Activated gamma-delta T cell treated with Interleukin-2 at 50 U/mL for 16 hours (primary cell): ENCODE results near the gene MYOM3.
A peak's percentile ranks its signal among the peaks of the same experiment; 100 is the strongest.

Experiments
- DNase-seq: peaks from one replicate; pipeline ENCODE4 v3.0.0-alpha.2; 2020

The MYOM3 gene

DNA sequence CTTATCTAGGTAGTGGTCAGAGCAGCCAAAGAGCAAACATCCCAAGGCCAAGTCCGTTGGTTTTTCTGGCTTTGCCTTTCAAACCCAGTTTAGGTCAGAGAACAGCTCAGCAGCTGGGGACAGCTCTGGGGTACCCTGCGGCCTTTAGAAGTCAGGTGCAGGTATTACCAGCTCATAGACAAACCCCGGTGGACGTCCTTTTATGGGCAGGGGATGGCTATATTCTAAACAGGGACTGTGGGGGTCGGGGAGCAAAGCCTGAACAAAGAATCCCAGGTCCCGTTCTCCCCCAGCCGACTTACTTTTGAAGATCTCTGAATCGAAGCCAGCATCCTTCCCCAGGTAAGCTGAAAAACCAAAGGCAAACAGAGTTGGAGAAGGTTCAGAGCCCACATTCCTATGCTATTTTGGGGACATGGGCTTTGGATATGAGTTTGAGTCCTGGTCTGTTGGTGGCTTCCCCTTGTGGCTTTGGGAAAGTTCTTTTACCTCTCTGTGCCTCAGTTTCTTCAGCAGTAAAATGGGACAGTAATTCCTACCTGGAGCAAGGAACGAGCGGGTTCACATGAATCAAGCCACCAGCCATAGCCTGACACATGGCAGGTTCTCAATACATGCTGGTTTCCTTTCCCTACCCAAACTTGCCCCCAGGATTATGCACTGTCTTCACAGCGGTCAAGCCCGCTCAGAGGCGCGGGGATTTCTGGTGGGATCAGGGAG lies 16.6 kb downstream of the MYOM3 start:
- DNase-seq = no peak

DNA sequence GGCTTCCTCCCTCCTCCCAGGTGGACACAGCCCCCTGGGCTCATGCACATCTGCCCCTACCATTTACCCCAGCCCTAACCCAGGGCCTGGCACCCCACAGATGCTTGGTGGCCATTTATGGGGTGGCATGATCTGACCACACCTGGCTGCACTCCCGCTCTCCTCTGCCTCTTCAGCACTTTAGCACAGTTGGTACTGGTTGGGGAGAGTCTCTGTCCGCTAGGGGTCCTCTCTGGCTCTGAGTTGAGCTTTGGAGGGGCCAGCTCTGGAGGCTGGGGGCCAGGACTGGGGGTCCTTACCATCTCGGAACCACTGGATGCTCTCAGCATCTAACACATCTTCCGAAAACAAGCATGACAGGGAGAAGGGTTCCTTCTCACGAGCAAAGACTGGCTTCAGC lies 17.4 kb downstream of the MYOM3 start:
- no peak for DNase-seq

DNA sequence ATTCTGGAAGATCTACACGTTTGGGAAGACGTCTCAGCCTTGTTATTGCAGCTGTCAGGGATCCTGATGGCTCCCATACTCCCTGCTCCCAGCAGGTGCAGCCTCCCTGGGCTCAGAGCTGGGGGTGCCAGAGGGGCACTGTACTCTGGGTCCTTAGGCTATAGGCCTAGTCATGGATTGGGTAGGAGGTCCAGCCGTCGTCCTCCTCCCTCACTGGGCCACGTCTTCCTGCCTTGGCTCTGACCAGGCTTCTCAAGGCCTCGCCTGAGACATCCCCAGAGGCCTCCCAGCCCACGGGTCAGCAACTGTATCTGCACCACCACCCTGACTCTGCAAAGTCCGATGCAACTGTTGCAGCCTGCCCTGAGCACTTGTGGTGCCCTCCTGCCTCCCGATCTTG lies 18.2 kb downstream of the MYOM3 start:
- DNase-seq = no peak

DNA sequence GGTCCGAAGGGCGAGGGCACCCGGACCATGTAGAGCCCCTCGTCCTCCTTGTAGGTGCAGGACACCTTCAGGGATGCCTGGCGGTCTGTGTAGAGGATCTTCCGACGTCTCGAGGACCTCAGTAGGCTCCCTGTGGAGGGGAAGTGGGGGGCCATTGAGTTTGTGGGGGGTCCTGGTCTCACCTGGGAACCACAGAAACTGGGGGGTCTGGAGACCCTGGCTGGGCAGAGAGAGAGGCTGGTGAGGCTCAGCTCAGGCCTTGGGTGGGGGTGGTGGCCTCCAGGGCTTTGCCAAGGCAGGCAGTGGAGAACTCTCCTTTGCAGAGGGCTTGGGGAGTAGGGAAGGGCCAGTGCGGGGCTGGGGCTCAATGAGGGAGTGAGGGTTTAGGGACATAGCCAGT lies 19.0 kb downstream of the MYOM3 start:
- no peak for DNase-seq

DNA sequence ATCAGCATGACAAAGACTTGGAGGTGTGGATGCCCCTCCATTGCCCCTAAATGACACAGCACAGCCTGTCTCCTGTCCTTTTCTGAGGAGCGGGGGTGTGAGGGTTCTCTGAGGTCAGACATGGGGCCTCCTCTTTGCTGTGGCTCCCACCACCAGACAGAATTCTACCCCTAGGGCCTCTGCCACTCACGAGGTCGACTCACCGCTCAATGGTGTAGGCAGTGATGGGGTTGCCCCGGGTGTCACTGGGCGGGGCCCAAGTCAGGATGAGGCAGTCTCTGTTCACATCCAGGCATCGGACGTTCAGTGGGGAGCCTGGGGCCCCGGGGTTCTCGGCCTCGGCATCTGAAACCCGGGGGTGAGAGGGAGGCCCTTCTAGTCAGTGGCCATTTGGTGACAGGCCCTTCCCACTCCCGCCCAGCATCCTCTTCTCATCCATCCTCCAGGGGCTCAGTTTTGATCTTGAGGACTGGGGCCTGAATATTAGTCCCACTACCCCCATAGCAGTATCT lies 19.9 kb downstream of the MYOM3 start:
- no peak for DNase-seq

DNA sequence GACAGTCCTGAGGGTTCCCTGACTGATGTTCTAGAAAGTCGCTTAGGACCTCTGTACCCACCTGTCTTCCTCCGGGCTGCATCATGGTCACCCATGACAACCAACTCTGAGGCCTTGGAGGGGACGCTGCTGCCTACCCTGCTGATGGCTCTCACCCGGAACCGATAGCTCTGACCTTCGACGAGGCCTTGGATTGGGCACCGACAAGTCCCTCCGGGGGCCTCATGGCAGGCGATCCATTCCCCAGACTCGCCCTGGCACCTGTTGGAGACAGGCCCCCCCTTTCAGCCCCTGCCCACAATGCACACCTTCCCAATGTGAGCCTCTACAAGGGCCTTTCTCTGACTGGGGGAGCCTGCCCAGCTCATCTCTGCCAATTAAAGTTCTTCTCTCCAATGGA lies 21.2 kb downstream of the MYOM3 start:
- DNase-seq = no peak

DNA sequence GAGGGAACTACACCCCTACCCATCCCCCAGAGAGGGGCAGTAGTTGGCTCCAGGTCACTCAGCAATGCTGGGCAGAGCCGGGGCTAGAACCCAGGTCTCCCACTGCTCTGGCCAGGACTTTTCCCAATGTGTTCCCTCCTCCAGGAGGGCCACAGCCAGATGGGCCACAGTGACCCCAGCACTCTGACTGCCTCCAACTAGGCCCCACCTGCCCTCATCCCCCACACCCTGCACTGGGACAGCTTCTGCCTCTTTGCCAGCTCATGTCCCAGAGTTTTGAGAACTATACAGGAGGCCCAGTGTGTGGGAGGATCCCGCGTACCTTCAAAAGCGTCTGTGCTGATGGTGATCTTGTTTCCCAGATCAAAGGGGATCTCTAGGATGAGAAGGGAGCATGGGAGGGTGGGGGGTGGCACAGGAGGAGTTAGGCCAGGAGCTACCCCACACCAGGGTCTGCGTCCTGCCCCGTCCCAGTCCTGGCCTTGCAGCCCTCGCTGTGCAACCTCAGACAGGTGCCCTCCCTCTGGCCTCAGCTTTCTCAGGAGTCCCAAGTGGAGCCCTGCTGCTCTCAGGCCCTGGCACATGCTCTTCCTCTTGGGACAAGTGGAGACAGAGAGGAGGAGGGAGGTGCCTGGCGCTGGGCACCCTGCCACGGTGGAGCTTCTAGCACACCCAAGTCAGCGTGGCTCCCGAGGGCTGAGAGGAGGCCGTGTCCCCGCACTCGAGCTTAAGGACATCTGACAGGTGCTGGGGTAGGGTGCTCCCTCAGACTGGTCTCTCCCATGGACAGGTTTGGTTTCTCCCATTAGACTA lies 22.0 kb downstream of the MYOM3 start:
- DNase-seq = no peak

DNA sequence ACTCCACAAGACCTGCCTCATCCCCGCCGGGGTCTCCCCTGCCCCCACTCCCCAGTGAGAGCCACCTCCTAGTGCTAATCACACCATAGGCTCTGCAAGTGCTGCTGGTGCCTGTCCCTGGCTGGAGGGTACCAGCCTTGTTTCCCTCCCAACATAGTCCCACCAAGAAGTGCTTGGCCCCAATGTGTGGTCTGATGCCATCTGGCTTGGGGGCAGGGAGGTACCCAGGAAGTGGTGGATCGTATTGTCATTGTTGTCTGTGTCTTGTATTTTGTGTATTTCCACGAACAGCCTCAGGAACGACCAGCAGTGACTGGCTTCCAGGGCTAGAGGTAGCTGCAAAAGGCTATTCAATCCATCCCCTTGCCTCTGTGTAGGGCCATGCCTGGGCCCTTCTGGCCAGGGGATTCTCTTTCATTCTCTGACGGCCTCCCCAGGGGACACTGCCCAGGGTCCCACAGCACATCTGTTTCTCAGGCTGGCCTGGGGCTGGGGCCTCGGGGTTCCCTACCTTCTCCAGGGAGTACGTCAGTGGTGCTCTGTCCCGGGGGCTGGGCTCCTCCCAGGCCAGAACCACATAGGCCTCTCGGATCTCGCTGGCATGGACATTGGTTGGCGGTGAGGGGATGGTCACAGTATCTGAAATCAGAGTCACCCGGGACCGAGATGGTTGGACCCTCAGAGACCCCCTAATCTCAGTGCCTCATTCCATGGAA lies 22.8 kb downstream of the MYOM3 start:
- DNase-seq = no peak

DNA sequence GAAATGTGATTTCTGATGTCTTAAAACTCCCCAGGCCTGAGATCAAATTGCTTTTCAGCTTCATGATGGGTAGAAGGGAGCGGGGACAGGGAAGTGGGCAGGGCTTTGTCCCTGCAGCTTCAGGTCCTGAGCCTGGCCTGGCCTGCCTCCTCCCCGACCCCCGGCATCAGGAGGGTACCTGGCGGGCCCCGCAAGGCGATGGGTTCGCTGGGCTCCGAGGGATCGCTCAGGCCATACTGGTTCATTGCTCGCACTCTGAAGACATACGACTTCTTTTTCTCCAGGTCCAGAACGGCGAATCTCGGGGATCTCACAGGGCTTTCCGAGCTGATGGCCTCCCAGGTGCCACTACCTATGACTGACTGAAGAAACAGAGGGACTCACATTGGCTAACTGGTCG lies 25.5 kb downstream of the MYOM3 start:
- no peak for DNase-seq

DNA sequence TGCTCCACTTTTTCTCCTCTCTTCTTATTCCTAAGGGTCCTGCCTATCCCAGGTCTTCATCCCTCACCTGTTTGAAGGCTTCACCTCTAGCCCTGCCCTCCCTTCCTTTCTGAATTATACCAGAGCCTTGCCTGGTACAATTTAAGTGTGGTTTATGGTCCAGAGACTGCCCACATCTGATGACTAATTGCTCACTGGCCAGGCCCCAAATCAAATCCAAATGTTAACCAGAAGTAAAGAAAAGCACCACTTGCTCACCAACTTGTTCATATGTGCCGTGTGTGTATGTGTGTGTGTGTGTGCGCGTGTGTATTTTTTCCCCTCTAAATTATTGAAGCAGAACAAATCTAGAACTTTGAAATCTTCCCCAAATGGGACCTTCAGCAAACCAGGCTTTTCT lies 26.4 kb downstream of the MYOM3 start:
- no peak for DNase-seq

DNA sequence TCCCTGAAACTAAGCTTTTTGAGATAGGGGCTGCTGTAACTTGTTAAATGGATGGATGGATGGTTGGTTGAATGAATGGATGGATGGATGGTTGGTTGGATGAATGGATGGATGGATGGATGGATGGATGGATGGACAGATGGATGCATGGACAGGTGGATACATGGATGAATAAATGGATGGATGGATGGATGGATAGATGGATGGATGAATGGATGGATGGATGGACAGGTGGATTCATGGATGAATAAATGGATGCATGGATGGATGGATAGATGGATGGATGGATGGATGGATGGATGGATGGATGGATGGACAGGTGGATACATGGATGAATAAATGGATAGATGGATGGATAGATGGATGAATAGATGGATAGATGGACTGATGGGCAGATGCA lies 26.9 kb downstream of the MYOM3 start:
- no peak for DNase-seq

DNA sequence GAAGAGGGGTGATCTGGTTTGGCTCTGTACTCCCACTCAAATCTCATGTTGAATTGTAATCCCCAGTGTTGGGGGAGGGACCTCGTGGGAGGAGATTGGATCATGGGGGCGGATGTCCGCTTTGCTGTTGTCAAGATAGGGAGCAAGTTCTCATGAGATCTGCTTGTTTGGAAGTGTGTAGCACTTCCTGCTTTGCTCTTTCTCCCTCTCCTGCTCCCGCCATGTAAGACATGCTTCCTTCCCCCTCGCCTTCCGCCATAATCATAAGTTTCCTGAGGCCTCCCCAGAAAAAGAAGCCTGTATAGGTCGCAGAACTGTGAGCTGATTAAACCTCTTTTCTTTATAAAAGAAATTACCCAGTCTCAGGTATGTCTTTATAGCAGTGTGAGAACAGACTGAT lies 27.9 kb downstream of the MYOM3 start:
- DNase-seq = no peak

DNA sequence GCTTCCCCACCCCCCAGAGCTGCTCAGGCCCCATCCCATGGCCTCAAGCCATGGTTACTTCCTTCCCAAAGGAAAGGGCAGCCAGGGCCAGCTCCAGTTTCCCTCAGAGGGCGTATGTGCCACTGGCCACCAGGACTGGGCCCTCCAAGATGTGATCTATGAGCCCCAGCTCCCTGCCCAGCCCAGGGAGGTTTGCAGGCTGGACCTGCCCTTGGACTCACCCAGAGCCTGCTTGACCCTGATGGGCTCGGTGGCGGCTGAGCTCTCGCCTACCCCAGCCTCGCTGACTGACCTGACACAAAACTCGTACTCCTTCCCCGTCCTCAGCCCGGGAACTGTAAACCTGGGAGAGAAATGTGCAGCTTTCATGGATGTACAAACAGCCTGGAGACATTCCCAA lies 29.6 kb downstream of the MYOM3 start:
- DNase-seq = no peak

DNA sequence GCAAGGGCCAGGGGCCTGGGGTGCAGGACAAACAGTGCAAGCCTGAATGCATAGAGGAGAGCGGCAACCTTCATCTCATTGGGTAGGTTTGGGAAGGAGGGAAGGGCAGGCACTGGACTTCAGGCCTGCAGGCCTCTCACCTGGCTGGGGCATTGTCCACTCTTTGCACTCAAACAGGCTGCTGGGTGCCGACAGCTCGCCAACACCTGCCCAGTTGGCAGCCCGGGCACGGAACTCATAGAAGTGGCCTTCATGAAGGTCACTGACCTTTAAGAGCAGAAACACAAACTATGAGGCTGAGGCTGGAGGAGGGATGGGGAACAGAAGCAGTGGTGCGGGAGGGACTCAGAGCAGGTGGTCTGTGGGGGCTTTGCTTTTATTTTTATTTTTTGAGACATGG lies 30.7 kb downstream of the MYOM3 start:
- DNase-seq = no peak

DNA sequence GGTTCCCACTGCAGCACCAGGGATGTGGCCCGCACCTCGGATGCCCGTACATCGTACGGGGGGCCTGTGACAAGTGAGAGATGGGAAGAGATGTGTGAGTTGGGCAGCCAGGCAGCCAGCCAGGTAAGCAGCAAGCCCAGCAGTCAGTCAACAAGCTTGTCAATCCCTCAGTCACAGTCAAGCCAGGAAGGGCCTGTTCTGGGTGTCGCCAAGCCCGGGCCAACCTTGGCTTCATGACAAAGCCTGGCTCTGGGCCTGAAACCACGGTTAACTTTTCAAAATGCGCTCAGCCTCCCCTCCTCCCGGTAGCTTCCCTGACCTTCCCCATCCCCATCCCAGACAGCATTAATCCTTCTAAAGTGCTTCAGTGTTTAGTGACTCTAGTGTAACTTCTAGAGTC lies 31.8 kb downstream of the MYOM3 start:
- DNase-seq = no peak

DNA sequence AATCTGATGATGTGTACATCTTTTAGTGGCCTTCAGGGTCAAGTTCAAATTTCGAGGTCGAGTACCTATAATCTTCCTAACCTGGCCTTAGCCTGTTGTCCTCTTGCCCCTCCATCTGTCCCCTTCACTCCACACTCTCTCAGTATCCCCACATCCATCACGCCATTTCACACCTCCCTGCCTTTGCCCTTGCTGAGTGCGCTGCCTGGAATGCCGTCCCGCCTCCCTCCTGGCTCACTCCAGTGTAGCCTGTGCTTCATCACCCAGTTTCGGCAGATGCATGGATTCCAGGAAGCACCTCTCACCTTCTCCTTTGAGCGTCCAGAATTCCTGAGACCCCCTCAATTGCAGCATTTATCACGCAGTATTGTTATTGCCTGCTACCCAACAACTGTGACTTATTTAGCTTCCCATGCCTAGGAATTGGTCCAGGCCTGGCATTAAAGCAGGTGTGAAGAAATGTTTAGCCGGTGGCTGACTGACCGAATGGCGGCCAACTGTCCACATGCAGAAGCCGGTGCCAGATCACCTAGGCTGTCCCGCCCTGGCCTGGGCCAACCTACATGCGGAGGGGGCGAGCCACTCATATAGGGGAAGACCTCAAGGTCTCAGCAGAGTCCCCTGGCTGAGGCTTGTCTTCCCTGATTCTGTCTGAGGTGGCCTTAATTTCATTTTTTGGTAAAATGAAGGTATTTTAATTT lies 34.5 kb downstream of the MYOM3 start:
- no peak for DNase-seq

DNA sequence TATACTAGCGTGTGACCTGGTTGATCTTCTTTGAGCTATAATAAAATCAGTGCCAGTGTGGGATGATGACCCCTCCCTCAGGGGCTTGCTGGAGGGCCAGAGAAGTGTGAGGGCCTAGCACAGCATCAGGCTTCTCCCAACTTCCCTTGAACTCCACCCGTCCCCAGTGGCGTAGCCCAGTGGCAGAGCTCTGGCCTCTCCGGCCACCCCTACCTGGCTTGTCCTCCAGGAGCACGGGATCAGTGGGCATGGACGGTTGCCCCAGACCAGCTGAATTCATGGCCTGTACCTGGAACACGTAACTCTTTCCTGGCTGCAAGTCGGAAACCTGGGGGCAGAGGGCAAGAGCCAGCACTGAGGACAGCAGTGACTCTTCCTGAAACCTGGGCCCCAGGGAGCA lies 36.0 kb downstream of the MYOM3 start:
- no peak for DNase-seq

DNA sequence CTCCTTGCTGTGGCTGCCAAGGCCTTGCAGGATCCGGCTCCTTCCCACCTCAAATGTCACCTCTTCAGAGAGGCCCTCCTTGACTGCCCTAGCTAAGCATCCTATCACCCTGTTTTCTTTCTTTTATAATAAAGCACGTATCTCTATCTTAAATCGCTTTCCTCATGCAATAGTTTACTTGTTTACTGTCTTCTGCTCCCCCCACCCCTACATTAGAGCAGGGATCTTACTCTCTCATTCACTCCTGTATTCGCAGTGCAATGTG lies 36.4 kb downstream of the MYOM3 start:
- no peak for DNase-seq

DNA sequence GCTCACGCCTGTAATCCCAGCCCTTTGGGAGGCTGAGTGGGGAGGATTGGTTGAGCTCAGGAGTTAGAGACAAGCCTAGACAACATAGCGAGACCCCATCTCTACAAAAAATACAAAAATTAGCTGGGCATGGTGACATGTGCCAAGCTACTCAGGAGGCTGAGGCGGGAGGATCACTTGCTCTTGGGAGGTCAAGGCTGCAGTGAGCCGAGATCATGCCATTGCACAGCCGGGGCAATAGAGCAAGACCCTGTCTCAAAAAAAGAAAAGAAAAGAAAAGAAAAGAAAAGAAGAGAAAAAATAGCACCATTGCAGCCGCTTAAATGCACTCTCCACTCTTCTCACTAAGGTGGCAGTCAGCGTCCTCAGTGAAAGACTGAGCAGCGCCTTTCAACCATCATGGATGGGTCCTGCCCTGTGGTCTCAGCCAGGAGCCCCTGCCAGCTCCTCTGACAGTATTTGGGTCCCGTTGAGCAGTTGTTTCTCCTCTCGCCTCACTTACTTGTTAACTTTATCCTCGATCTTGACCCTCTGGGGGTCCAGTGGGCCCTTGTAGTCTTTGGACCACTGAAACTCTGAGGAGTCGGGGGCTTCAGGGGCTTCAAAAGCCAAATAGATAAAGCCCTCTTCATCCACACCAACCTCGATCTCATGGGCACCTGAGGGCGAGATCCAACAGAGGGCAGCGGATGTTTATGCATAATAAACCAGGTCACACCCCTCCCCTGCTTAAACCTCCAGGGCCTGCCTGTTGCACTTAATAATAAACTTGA lies 36.9 kb downstream of the MYOM3 start:
- no peak for DNase-seq

DNA sequence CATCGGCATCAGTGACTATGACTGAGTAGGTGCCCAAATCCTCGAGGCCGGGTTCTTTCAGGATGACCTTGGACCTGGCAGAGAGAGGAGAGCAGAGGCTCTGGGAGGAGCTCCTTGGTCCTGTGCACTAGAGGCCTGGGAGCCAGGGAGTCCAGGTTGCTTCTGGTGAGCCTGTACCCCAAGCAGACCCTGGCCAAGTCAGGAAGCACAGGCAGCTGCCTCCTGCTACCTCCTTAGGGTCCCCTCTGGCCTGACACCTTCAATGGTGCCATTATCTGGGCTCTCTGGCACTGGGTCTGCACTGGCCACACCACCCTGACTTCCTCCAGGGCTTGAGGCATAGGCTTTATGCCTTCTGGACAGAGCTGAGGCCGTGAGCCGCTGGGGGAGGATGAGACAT lies 37.7 kb downstream of the MYOM3 start:
- DNase-seq = no peak

DNA sequence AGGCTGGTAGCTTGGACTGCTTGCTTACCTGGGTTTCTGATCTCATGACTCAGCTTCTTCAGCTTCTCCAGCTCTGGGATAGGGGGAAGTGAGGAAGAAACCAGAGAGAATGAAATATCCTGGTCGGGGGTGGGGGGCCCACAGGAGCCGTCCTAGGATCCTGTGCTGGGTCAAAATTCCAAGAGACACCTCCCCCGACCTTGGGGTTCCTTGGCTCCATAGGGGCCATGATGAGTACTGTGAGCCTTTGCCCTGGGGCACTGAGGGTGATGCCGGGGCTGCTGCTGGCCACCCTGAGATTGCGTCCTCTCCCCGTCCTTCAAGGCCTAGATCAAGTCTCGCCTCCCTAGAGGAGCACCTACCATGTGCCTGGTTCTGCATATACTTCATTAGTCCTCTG lies 40.0 kb downstream of the MYOM3 start:
- no peak for DNase-seq

DNA sequence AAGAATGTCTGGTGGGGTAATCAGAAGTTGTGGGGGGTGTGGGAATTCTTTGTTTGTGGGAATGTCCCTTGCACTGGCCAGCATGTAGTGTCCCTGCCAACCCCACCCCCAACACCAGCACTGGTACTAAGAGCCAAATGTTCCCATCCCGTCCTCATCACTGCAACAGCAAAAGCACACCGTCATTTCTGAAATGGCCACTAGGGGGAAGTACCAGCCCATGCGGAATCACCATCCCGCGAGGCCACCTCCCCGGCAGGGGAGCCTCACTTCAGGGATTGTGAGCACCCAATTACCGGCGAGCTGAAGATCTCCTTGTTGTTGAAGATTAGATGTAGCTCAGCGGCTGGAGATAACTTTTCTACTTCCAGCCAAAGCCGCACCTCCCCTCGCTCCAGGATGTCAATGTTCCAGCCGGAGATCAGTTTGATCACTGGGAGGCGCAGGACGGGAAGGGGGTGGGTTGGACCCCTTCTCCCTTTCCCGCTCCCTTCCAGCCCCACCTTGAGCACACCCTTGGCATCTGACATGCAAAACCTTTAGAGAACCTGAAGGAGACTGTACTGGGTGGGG lies 41.0 kb downstream of the MYOM3 start:
- DNase-seq = peak; percentile 70
